HepG2 (cell line): ENCODE results near the gene OR52A1.

ENCODE experiments used
- CEBPB ChIP-seq: IDR thresholded peaks from 2 replicates; pipeline ENCODE4 v1.6.1; 2011; ENCODE audit warnings: low read depth, low read length, improper control_type of control experiment, borderline replicate concordance
- CTCF ChIP-seq: sonication (generic); formaldehyde crosslinking; IDR thresholded peaks from 2 replicates; pipeline ENCODE4 v1.5.0; 2020; ENCODE audit warnings: mild to moderate bottlenecking, missing genetic modification reagents, moderate library complexity
- EP300 ChIP-seq, 3 experiments: sonication (generic) in 1 of 3; formaldehyde crosslinking in 1 of 3; IDR thresholded peaks; 2 replicates each; pipeline versions ENCODE4 v1.5.1 to v1.6.1; 2011 to 2020; ENCODE audit warnings: low read depth in 2 of 3, low read length in 2 of 3, borderline replicate concordance in 1 of 3, improper control_type of control experiment in 1 of 3, mild to moderate bottlenecking in 1 of 3, missing genetic modification reagents in 1 of 3, moderate library complexity in 1 of 3
- ESRRA ChIP-seq: sonication (generic); formaldehyde crosslinking; IDR thresholded peaks from 2 replicates; pipeline ENCODE4 v1.5.1; 2020; ENCODE audit warnings: mild to moderate bottlenecking, low read depth, missing genetic modification reagents
- ETS1 ChIP-seq: sonication (generic); formaldehyde crosslinking; IDR thresholded peaks from 2 replicates; pipeline ENCODE4 v1.4.0; 2020; ENCODE audit warnings: missing genetic modification reagents
- FOSL2 ChIP-seq: sonication (generic); formaldehyde crosslinking; IDR thresholded peaks from 2 replicates; pipeline ENCODE4 v1.4.0; 2020; ENCODE audit warnings: missing genetic modification reagents
- SP1 ChIP-seq, 2 experiments: fragments of 450-650 bp in 1 of 2; sonication (generic) in 1 of 2; formaldehyde crosslinking in 1 of 2; IDR thresholded peaks; 2 replicates each; pipeline versions ENCODE4 v1.4.0 to v1.6.1; 2016 to 2020; ENCODE audit warnings: missing genetic modification reagents in 1 of 2
- ZEB1 ChIP-seq: IDR thresholded peaks from 2 replicates; pipeline ENCODE4 v1.6.1; 2012; ENCODE audit warnings: mild to moderate bottlenecking, low read depth, inconsistent platforms; ENCODE audit not compliant: insufficient replicate concordance
- ZNF510 ChIP-seq: sonication (generic); formaldehyde crosslinking; IDR thresholded peaks from 2 replicates; pipeline ENCODE4 v1.4.0; 2020; ENCODE audit warnings: low read depth, mild to moderate bottlenecking, missing genetic modification reagents
- ZNF687 ChIP-seq: sonication (generic); formaldehyde crosslinking; IDR thresholded peaks from 2 replicates; pipeline ENCODE4 v1.5.1; 2020; ENCODE audit warnings: mild to moderate bottlenecking, missing genetic modification reagents, moderate library complexity

- TF ChIP-seq ESRRA (no peak), ZNF510 (CRISPR knock-in tag) (no peak), SP1 (IDR thresholded peaks at IDR 0.05) (no peak), SP1 (CRISPR knock-in tag; IDR thresholded peaks at IDR 0.05) (no peak), CTCF (CRISPR knock-in tag) (no peak), ZNF687 (CRISPR knock-in tag) (no peak), FOSL2 (no peak), ETS1 (CRISPR knock-in tag) (no peak), EP300 (IDR thresholded peaks at IDR 0.05; ENCODE audit: low read depth in 2 of 2, low read length in 2 of 2) (no peak), EP300 (CRISPR knock-in tag; IDR thresholded peaks at IDR 0.05; ENCODE audit: borderline replicate concordance) (no peak), ZEB1 (no peak), CEBPB (no peak)
Observed at GRCh38 chr11:5188201-5188600, 33.6 kb upstream of the OR52A1 start.
